IPS-NIHi7 (cell line): ENCODE results near the gene AARS2.

ENCODE experiments used
- DNase-seq: peaks from one replicate; pipeline ENCODE4 v3.0.0; 2012; ENCODE audit warnings: mixed read lengths; ENCODE audit errors: extremely low spot score

AARS2 gene

GRCh38 chr6:44301782-44302564 lies 11.2 kb downstream of the AARS2 start:
- DNase-seq, result no peak

DNA sequence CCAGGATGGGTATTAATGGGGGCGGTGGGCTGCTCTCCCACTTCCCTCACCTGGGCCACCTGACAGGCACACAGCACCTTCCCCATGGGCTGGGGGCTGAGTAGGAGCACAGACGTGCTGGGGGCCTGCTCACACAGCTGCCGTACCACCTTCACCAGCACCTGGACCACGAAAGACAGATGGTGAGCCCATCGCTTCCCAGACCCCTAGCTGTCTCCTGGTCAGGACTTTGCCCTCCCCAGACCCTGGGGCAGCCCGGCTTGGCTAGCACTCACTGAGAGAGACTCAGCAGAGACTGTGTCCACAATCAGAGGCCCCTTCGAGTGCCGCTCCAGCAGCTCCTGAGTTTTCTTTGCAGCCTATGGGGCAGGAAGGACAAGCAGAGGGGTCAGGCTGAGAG lies 12.0 kb downstream of the AARS2 start:
- no peak for DNase-seq

- DNase-seq, result no peak
Observed at GRCh38 chr6:44300292-44300823, 12.8 kb downstream of the AARS2 start.

- DNase-seq, result no peak
Observed at GRCh38 chr6:44298864-44299263, 14.3 kb downstream of the AARS2 start.

- DNase-seq, result peak; percentile 43
Observed at GRCh38 chr6:44298055-44298803, 14.9 kb downstream of the AARS2 start.

GRCh38 chr6:44297063-44298038 lies 15.8 kb downstream of the AARS2 start:
- DNase-seq, result peak; percentile 77

GRCh38 chr6:44294832-44295791 lies 18.0 kb downstream of the AARS2 start:
- no peak for DNase-seq

DNA sequence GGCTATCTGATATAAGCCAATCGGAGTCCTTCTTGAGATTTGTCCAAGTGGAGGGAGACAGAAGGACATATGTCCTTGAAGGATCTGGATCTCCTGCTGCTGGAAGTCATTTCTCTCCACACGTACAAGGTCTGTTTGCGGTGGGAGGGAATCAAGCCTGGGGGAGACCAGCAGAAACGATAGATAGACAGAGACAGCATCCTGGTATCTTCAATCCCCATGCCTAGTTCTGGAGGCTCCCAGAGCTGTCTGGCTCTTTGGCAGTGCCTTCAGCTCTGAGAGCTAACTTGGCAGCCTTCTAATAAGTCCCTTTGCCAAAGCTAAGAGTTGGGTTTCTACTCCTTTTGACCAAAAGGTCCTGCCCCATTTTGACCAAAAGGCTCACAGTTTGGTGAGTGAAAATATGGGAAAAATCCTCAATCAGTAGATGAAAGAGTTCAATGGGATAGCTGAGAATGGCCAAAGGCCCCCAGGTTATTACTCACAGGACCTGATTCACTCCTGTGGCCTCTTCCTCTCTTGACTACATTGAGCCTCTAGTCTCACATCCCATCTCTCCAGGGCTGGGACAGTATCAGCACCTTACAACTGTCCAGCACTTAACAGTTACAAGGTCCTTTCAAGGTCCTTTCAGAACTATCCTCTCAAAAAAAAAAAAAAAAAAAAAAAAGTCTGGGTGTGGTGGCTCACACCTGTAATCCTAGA lies 20.3 kb downstream of the AARS2 start:
- DNase-seq, result no peak

DNA sequence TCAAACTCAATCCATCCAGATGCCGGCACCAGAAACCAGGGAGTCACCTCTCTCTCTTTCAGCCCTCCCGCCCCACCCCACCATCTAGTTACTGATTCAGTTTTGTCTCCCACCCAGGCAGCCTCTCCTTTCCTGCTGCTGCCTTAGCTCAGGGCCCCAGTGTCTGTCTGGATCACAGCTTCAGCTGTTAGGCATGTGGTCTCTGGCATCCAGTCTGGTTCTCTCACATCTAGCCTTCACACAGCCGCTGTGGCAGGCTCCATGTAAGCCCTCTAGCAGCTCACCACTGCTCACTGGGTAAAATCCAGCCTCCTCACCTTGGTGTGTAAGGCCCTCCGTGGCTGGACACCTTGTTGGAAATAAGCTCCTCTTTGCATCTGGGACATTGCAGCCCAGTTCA lies 21.3 kb downstream of the AARS2 start:
- no peak for DNase-seq

- no peak for DNase-seq
Observed at GRCh38 chr6:44289726-44290260, 23.4 kb downstream of the AARS2 start.

DNA sequence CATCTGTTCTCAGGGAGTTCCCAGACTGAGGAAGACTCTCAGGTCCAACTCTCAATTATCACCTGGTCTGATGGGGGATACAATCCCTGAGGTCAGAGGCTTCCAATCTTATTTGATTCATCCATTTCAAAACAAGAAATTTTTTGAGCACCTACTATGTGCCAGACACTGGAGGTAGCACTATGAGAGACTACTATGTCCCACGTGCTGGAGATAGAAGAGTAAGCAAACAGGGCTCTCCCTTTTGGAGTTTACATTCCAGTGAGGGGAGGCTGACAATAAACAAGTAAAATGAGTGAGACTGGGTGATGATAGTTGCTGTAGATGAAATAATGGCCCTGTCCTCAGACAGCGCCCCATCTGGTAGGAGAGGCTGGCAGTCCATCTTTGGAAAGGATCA lies 26.4 kb downstream of the AARS2 start:
- DNase-seq, result no peak

DNA sequence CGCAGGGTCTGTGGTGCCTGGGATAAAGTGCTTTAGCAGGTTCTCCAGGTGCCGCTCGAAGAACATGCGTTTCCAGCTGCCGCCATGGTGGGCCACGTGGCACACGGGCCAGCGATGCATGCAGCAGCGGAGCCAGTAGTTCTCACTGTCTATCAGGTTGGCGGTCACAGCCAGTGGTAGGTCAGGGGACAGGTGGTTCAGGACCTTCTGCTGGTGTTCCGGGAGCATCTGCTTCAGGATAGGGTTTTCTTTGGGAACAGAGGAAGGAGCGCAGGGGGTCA lies 26.9 kb downstream of the AARS2 start:
- DNase-seq, result no peak

DNA sequence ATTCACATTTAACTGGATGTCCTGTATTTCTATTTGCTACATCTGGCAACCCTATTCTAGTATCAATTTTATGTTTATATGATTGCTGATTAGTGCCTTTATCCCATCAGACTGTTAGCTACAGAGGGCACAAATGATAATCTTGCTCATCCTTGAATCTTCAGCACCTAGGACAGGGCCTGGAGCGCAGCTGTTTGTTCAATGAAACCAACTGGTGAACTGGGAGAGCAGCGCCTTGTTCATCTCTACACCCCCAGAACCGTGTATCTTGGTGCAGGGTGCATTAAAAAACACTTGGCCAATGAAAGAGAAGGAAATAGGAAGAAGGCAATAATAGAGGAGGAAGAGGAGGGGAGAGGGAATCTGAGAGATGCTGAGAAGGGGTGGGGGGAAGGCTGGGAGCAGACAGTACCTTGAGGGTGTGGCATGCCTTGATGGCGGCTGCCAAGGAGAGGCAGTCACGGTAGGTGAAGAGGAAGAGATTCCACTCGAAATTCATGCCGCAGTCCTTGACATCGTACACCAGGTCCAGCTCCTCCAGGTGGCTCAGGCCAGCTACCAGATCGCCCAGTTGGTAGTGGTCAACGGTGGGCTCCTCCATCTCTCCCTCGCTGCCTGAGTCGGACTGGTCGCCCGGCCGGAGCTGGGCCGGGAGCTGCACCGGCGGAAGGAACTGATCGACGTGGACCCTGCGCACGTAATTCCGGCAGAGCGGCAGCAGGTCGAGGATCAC lies 27.4 kb downstream of the AARS2 start:
- peak; percentile 64 for DNase-seq

GRCh38 chr6:44284867-44285266 lies 28.3 kb downstream of the AARS2 start:
- DNase-seq, result no peak

DNA sequence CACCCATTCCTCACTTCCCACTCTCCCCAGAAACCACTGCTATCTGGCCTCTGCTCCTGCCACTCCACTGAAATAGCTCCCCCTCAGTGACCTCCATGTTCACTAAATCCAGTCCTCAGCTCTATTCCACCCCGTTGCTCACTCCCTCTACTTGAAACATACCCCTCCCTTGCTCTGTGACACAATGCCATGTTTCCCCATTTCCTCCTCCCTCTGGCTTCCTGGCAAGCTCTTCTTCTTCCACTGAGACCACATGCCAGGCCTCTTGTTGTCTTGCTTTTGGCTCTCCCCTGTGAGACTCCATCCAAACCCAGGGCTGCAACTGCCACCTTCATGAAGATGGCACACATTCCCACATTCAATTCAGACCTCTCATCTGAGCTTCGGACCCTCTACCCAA lies 29.0 kb downstream of the AARS2 start:
- no peak for DNase-seq

GRCh38 chr6:44278774-44279697 lies 34.1 kb downstream of the AARS2 start:
- no peak for DNase-seq

DNA sequence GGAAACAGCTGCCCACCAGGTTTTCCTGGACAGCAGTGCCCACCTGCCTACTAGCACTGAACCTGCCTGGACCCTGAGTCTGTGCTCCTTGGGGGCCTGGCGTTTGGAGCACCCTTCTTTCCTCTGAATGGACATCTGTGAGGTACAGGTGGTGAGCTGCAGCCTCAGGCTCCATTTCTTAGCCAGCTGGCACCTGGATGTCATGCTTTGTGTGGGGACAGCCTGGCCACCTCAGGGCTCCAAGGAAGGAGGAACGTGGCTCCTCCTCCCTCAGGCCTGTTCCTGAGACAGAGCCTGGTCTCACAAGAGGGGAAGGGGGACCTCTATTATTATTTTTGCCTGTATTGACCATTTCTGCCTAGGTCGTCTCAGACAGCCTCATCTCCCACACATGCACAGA lies 34.8 kb downstream of the AARS2 start:
- DNase-seq, result no peak

DNA sequence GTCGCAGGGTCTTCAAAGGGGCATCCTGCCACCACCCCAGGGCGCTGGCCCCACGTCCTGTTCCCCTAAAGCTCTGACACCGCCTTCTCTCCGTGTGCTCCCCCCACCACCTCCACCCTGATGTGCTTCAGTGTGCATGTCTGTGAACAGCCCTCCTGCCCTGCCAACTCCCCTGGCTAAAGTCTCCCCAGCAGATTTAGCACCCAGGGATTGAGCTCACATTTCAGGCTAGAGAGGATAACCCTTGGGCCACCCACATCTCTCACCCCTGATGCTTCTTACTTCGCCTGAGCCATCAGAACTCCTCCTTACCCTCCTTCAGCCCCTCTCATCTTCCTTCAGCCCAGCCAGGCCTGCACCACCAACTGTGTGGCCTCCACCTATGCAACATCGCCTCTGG lies 35.4 kb downstream of the AARS2 start:
- no peak for DNase-seq
